ENCODE measurements around the gene NDUFA8.

NDUFA8 gene

GRCh38 chr9:122159925-122160246 is 307 bp upstream of the NDUFA8 start:
- DNase-seq (ENCODE audit: low read depth, low spot score): no peak
- TF ChIP-seq, protein P1, sequence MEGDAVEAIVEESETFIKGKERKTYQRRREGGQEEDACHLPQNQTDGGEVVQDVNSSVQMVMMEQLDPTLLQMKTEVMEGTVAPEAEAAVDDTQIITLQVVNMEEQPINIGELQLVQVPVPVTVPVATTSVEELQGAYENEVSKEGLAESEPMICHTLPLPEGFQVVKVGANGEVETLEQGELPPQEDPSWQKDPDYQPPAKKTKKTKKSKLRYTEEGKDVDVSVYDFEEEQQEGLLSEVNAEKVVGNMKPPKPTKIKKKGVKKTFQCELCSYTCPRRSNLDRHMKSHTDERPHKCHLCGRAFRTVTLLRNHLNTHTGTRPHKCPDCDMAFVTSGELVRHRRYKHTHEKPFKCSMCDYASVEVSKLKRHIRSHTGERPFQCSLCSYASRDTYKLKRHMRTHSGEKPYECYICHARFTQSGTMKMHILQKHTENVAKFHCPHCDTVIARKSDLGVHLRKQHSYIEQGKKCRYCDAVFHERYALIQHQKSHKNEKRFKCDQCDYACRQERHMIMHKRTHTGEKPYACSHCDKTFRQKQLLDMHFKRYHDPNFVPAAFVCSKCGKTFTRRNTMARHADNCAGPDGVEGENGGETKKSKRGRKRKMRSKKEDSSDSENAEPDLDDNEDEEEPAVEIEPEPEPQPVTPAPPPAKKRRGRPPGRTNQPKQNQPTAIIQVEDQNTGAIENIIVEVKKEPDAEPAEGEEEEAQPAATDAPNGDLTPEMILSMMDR (IDR thresholded peaks at IDR 0.05; ENCODE audit: low read depth, low read length): no peak
- in situ Hi-C loops (cut with HindIII; ENCODE audit: low sequenced_read_pairs): no loop called here
- peak overlapping the region; percentile 92 for H3K4me3 ChIP-seq (ENCODE audit: low read depth, low read length)

- TF ChIP-seq, protein P1 (IDR thresholded peaks at IDR 0.05; ENCODE audit: low read depth, low read length): peak; percentile 63
- peak; percentile 34 for DNase-seq (ENCODE audit: low read depth, low spot score)
- in situ Hi-C loops (cut with HindIII; ENCODE audit: low sequenced_read_pairs): no loop called here
- H3K4me3 ChIP-seq (ENCODE audit: low read depth, low read length): no peak overlapping the region
Measured at GRCh38 chr9:122158202-122158601, 1.4 kb downstream of the NDUFA8 start.

DNA sequence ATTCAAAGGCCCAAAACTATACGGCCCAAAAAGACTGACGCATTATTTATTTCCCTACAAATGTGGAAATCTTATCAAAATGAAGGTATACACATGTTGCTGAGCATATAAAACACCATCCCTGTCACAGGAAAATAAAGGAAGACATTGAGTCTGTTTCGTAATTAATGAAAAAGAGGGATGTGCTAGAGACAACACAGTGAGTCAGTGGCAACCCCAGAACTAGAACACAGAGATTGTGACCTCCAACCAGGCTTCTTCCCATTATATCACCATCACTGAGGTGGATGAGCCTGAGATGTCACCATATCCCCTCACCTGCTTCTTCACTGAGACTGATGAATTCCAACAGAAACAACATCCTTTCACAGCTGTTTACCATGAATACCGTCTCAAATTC is 3.8 kb downstream of the NDUFA8 start:
- no peak overlapping the region for H3K4me3 ChIP-seq (ENCODE audit: low read depth, low read length)
- in situ Hi-C loops (cut with HindIII; ENCODE audit: low sequenced_read_pairs): no loop called here
- DNase-seq (ENCODE audit: low read depth, low spot score): no peak
- TF ChIP-seq, protein P1 (IDR thresholded peaks at IDR 0.05; ENCODE audit: low read depth, low read length): no peak

DNA sequence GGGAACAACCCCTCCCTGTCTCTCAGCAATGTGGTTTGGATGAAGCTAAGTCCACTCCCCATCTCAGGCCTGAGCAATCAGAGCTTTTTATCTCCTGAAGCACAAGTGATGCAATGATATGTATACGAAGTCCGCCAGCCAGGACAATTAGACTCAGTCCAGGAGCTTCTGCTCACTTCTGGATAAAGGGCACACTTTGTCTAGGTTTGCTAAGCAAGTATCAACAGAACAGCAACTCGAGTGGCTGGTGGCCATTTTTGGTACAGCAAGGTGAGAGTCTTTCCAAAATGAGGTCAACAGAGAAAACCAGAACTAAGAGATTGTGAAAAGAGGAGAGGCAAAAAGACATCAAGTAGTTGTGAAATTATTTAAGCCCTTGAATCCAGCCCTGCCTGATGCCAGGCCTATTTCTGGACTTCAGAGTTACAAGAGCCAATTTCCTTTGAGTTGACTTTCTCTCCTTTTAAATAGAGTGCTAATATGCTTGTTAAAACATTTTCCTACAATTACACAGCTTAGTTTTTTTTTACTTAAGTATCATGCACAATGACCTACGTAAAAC is 8.2 kb downstream of the NDUFA8 start:
- no peak for DNase-seq (ENCODE audit: low read depth, low spot score)
- TF ChIP-seq, protein P1 (IDR thresholded peaks at IDR 0.05; ENCODE audit: low read depth, low read length): no peak
- H3K4me3 ChIP-seq (ENCODE audit: low read depth, low read length): no peak overlapping the region
- in situ Hi-C loops (cut with HindIII; ENCODE audit: low sequenced_read_pairs): no loop called here

DNA sequence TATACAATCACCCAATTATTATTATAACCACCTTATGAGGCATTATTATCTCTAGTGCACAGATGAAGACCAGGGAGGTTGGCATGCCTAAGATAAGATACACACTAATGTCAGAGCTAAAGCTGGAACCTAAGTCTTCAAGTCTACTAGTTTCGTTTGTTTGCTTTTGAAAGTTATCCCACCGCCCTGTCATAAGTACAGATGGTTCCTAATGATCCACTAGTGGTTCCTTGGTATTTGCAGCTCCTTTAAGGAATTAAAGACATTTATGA is 14.1 kb downstream of the NDUFA8 start:
- in situ Hi-C loops (cut with HindIII; ENCODE audit: low sequenced_read_pairs): no loop called here
- no peak overlapping the region for H3K4me3 ChIP-seq (ENCODE audit: low read depth, low read length)
- TF ChIP-seq, protein P1 (IDR thresholded peaks at IDR 0.05; ENCODE audit: low read depth, low read length): no peak
- DNase-seq (ENCODE audit: low read depth, low spot score): no peak

- no peak overlapping the region for H3K4me3 ChIP-seq (ENCODE audit: low read depth, low read length)
- no peak for DNase-seq (ENCODE audit: low read depth, low spot score)
- in situ Hi-C loops (cut with HindIII; ENCODE audit: low sequenced_read_pairs): no loop called here
- TF ChIP-seq, protein P1 (IDR thresholded peaks at IDR 0.05; ENCODE audit: low read depth, low read length): peak; percentile 53
Measured at GRCh38 chr9:122144836-122145591, 14.6 kb downstream of the NDUFA8 start.
